Activated CD4-positive, alpha-beta T cell treated with anti-CD3 and anti-CD28 coated beads for 1 hour (primary cell): ENCODE data around the gene MCHR1.
"Not testable (repeated sequence)": the region's sequence is repeated elsewhere in the genome, so short reads cannot be mapped to it uniquely, and the experiment has no call there.

Source experiments
- DNase-seq: peaks from one replicate; pipeline ENCODE4 v3.0.0-alpha.2; 2020

MCHR1 gene

GRCh38 chr22:40679249-40679963, at the start of gene MCHR1:
Gene MCHR1 (plus strand): TSS chr22:40679484. CDS start chr22:40679653, 169 bp downstream.
- DNase-seq, result no peak

GRCh38 chr22:40631925-40632324, 47.4 kb upstream of the MCHR1 start:
- no peak for DNase-seq

DNA sequence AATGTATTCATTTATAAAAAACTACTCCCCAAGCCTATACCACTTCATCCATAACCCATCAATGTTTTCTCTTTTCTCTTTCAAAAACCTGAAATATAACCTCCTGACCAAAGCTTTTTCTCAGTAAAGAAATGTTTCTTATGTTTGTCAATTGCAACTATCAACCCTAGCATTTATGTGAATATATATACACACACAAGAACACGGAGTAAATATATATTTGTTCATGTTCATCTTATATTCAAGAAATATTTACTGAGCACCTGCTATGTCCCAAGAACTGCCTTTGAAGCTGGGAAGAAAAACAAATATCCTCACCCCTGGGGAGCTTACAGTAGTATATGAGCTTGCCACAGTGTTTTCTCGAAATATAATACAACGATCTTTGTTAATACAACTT, 46.2 kb upstream of the MCHR1 start:
- DNase-seq, result no peak

- no peak for DNase-seq
Observed at GRCh38 chr22:40634119-40634903, 45.0 kb upstream of the MCHR1 start.

DNA sequence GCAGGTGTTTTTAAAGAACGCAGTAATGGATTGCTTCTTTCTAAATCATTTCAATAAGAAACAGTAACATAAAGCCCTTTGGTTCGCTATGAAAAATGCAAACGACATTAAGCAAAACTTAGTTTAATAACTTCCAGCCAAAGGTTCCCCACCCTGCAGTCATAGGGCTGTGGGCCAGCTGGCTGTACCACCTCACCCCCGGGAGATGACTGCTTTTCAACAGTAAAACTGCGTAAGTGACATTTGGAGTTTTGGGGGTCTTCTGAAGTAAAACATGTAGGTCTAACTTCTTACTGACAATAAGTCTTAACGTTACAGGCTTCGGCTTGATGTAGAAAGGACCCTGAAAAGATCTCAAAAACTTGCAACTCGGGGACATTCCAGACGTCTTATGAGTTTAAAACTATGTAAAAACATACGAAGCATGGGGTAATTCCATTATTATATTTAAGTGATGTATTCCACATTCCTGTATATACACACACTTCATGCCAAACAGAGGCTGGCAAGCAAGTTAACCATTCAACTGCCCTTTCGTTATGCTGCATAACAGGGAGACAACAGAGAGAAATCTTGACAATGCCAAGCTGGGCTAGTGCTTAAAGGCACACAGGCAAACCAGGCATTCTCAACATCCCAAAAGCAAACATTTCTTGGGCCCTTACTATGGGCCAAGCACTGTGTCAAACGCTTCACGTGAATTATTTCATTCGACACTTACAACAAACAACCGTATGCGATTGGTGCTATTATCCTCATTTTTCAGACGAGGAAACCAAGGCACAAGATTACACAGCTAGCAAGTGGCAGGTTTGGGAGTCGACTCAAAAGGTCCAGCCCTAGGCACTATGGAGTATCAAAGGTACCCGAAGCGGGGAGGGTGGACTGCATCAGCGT, 44.0 kb upstream of the MCHR1 start:
- no peak for DNase-seq

GRCh38 chr22:40635940-40636379, 43.3 kb upstream of the MCHR1 start:
- no peak for DNase-seq

DNA sequence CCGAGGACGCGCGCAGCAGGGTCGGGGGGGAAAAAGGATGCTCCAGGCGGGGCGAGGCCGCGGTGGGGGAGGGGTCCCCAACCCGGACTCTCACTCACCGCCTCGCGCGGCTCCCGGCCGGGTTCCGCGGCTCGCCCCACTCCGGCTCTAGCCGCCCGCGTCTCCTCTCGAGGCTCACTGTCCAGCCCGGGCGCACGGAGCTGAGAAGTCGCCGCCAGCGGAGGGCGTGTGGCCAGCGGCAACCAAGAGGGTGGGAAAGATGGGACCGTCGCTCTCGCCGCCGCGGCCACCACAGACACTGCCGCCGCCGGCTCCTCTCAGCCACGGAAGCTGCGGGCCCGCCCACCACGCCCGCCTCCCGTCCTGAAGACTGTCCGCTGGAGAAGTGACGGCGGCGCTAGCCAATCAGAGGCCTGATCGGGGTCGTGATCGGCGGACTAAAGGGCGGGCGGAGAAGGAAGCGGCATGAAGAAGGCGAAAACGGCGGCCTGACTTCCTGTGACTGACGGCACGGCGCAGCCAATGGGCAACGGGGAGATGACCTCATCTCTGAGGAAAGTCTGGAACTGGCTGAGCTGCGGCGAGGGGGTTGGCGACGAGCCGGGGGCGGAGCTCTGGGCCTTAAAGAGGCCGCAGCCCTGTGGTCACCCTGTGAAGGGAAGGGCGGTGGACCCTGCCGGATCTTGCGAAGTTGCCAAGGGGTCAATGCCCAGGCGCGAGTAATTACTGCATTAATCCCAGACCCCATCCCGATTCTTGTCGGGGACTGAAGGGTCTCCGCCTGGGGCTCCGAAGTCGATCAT, 42.7 kb upstream of the MCHR1 start, which contains the start of gene MRTFA:
MRTFA (minus strand) TSS at position 340 of the 803 bp plus-strand sequence.
- DNase-seq, result peak; percentile 99

DNA sequence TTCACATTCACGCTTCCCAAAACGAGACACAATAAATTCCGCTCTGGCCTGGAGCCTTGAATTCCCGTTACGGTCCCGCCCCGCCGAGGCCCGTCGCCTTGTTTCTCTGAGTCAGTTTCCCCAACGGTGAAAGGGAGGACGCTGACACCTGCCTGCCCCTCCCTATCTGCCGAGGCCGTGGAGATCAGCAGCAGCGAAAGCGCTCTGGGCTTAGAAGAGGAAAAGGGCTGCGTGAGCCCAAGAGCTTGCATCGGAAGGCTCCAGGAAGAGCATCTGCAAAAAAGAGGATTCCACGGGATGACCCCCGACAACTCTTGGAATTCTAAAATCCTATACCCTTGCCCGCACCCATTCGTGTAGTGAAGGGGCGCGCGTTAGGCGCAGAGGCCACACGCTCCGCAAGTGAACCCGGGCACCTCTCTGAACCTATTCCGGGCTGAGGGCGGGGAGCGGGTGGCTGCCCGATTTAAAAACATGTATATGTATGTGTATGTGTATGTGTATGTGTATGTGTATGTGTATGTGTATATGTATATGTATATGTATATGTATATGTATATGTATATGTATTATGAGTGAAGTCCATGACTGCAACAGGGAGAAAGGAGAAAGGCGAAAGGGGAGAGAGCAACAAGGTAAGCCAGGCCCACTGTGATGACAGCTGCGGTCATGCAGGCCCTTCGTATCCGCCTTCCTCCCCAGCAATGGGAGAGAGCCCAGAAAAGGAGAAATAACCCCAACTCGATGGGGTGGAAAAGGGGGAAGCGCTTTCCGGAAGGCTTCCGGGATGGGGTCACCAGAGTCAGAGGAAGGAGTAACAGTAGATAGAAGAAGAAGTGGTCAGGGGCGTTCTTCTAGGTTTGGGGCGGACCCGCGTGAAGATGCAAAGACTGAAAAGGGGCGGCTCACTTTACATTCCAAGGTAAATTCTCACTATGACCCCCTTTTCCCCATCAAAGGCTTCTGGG, 41.8 kb upstream of the MCHR1 start:
- DNase-seq, result peak; percentile 47

- DNase-seq, result no peak
Observed at GRCh38 chr22:40638261-40638660, 41.0 kb upstream of the MCHR1 start.

- no peak for DNase-seq
Observed at GRCh38 chr22:40641269-40641668, 38.0 kb upstream of the MCHR1 start.

DNA sequence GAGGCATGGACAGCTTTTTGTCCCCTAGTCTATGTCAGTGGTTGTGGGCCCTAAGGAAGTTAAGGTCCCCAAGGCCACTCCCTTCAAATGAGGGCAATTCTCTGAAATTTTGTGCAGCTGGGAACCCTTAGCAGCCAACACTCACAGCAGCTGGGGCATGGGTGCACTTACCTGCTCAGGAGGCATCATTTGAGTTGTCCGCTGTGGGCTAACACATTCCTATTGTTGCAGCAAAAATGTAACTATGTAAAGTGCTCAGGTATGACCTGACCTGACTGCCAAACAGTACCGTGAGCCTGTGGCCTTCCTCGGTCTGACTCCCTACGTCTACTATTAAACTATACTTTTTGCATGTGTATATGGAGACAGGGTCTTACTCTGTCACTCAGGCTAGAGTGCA, 37.0 kb upstream of the MCHR1 start:
- no peak for DNase-seq

DNA sequence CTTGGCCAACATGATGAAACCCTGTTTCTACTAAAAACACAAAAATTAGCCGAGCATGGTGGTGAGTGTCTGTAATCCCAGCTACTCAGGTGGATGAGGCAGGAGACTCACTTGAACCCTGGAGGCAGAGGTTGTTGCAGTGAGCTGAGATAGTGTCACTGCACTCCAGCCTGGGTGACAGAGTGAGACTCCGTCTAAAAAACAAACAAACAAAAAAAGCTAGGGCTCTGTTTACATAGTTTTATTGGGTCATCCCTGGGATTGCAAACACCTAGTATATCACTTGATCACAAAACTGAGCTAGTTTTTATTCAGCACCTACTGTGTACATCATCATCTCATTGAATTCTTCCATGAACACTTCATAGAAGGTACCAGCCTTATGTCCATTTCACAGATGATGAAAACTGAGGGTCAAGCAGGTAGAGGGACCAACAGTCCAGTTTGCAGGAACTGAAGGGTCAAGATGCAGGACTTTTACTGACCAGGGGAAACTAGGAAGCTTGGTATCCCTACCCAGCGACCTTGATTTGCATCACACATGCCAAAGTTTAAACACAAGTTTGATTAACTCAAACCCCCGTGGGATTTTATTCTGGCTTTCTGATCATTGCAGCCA, 33.6 kb upstream of the MCHR1 start:
- DNase-seq, result no peak

DNA sequence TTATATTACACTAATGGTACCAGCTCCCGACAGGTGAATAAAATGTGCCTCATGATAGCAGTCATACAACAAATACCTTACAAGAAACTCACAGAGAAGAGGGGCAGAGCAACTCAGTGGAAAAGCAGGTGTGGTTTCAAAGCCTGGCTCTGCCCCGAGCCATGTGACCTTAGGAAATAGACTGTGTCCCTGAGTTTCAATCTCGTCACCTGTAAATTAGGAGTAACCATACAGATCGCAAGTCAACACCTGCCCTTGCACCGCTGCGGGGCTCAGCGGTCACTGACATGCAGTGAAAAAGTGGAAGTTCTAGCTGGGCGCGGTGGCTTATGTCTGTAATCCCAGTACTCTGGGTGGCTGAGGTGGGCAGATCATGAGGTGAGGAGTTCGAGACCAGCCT, 30.9 kb upstream of the MCHR1 start:
- DNase-seq, result no peak

- no peak for DNase-seq
Observed at GRCh38 chr22:40651057-40651456, 28.2 kb upstream of the MCHR1 start.

GRCh38 chr22:40651563-40652501, 27.5 kb upstream of the MCHR1 start:
- DNase-seq, result peak; percentile 63

- DNase-seq, result no peak
Observed at GRCh38 chr22:40653361-40653760, 25.9 kb upstream of the MCHR1 start.

- DNase-seq, result no peak
Observed at GRCh38 chr22:40654522-40655167, 24.6 kb upstream of the MCHR1 start.

DNA sequence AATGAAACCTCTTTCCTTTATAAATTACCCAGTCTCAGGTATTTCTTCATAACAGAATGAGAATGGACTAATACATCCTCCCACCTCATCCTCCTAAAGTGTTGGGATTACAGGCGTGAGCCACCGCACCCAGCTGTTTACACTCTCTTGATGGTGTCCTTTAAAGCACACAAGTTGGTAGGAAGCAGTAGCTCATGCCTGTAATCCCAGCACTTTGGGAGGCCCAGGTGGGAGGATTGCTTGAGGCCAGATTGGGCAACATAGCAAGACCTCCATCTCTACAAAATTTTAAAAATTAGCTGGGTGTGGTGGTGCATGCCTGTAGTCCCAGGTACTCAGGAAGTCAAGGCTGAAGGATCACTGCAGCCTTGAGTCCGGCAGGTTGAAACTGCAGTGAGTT, 23.3 kb upstream of the MCHR1 start:
- not testable (repeated sequence) for DNase-seq

DNA sequence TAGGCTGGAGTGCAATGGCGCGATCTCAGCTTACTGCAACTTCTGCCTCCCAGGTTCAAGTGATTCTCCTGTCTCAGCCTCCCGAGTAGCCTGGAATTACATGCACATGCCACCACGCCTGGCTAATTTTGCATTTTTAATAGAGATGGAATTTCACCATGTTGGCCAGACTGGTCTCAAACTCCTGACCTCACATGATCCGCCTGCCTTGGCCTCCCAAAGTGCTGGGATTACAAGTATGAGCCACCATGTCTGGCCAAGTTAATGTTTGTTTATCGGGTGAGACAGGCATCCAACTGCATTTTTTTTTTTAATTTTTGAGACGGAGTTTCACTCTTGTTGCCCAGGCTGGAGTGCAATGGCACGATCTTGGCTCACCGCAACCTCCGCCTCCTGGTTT, 22.6 kb upstream of the MCHR1 start:
- DNase-seq, result not testable (repeated sequence)
